ENCODE measurements around the gene TBC1D9. TPM values are rescaled to one million over a fixed set of nuclear protein-coding genes. Genes with fewer than 3 reads are reported as not detected.

Gene TBC1D9
- total RNA-seq, 1 donor from 2014 or later, result 76.6 TPM

GRCh38 chr4:140644470-140645185, 111.6 kb downstream of the TBC1D9 start:
- no peak for DNase-seq

- DNase-seq, result no peak
Measured at GRCh38 chr4:140643571-140644055, 112.6 kb downstream of the TBC1D9 start.

GRCh38 chr4:140642674-140643437, 113.3 kb downstream of the TBC1D9 start:
- no peak for DNase-seq

DNA sequence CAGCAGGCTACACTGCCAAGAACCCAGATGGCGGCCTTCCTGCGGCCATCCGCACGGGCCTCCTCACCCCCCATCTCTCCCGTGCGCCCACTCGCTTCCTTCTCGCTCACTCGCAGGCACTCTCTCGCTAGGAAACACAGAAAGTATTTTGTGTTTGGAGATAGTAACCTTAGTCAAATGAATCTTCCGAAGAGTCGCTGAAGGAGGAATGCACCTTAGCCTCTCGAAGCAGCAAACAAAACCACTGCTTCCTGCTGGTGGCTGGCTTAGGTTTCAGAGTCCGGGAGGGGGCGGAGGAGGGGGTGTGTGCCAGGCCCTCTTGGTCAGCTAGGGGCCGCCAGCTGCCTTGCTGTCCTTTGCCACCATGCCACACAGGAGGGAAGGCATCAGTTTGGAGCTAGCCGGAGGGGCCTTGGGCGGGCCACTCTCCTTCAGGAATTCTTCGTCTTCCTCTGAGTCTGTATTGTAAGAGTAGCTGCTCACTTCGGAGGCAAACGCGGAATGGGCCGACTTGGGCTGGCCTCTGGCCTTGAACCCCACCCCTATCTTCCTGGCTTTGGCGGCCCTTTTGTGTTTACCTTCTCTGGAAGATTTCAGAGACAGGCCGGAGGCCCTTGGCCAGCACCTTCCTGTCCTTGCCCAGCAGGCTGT, 114.3 kb downstream of the TBC1D9 start:
- no peak for DNase-seq

DNA sequence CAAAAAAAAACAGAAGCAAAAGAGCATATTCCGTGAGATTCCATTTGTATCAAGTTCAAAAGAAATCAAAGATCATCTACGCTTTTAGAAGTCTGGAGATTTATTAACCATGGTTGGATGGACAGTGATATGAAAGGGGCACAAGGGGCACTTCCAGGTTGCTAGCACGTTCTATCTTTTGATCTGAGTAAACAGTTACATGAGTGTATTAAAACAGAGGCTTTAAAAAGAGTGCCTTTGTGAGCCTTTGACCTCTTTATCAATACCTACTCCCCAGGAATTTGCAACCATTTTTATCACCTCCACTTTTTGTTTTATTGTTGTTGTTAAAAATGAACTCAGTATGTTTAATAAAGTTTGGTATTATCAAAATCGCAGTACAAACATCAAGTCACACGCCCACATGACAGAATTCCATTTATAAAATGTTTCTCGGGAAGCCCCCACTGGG, 115.1 kb downstream of the TBC1D9 start:
- DNase-seq, result no peak

DNA sequence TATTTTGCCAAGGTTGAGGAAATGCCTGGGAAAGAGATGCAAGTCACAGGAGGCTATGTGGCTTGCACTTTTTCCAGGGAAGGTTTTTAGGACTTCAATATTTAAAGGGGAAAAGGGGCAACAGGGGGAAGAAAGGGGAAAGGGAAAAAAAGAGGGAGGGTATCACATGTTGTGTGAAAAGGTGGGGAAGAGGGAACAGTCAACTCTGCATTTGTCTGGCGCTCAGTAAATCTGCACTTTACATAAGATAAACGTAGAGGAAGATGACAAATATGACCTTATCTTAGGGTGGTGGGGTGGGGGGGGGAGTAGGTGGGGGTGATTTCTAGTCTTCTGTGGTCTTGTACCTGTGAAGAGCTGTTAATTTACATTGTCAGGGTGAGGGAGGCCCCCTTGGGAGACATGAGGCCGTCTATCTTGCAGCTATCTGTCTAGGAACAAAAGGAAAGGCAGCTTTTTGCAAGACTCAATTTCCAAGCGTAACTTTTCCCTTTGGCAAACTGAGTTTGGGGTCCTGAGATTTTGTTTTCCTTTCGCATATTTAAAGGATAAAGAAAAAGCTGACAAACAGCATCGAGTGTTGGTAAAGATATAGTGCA, 115.9 kb downstream of the TBC1D9 start:
- DNase-seq, result no peak

DNA sequence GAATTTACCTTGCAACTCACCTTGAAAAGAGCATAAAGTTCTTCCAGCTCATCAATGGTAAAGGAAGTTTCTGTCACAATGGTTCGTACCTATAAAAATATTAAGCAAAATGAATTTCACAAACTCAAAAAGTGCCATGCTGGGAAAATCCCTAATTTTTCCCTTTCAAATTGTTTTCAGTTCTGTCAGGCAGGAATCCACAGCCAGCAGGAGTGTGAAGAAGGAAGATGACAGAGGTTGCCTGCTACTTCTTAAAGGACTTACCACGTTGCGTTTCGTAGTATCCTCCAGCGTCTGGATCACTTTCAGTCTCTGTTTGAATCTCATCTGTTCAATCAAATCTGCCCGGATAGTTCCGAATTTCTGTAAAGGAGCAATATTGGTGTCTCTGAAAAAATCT, 117.1 kb downstream of the TBC1D9 start:
- no peak for DNase-seq

DNA sequence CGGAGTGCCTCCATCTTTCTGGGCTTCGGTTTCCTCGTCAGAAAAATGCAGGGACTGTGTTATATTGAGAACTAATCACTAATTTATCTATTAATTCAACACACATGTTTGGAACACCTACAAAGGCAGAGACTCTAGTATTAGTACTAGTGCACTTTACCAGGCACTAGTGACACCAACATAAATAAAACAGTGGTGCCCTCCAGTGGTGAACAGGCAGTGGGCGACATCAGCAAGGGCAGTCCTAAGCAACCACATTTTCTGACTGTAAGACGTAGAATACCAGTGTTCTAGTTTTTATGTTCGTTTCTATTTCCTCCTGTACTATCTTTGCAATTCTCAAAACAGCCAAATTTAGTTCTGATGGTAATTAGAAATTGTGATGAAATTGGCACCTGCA, 118.3 kb downstream of the TBC1D9 start:
- peak; percentile 56 for DNase-seq

DNA sequence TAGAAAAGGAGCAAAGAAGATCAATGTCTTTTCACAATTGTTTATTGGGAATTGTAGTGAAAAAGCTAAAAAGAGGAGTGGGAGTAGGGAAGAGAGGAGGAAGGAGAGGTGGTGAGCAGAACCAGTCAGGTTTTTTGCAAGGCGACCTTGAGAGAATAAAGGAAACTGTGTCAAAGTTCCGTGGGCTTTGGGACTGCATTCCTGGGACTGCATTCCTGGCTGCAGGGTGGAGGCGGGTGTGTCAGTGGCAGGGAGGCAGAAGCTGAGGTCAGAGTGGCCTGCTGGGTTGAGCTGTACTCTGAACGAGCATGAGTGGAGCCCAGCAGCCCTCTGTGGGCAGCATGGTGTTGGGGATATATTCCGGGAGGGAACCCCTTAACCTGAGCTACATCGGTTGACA, 120.6 kb downstream of the TBC1D9 start:
- peak; percentile 10 for DNase-seq

- DNase-seq, result no peak
Measured at GRCh38 chr4:140633951-140634350, 122.2 kb downstream of the TBC1D9 start.

DNA sequence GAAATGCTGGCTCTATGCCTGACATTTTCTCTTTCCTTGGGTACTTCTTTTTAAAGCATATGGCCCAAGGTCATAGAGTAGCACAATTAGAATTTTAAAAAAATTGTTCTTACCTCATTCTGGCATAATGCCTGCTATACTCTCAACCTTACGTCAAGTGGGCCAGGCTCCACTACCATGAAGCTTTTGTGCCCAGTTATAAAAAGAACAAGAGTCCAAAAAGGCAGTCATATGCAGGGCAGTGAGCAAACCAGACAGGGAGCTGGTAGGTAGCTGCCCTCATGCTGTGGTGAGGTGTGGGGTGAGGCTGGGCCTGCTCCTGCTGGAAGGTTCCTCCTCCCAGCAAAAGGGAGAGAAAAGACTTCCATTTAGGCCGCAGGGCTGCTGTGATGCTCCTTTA, 123.1 kb downstream of the TBC1D9 start:
- no peak for DNase-seq

GRCh38 chr4:140630246-140630645, 125.9 kb downstream of the TBC1D9 start:
- no peak for DNase-seq

- DNase-seq, result no peak
Measured at GRCh38 chr4:140628016-140628415, 128.2 kb downstream of the TBC1D9 start.

- peak; percentile 50 for DNase-seq
Measured at GRCh38 chr4:140626661-140627376, 129.4 kb downstream of the TBC1D9 start.

DNA sequence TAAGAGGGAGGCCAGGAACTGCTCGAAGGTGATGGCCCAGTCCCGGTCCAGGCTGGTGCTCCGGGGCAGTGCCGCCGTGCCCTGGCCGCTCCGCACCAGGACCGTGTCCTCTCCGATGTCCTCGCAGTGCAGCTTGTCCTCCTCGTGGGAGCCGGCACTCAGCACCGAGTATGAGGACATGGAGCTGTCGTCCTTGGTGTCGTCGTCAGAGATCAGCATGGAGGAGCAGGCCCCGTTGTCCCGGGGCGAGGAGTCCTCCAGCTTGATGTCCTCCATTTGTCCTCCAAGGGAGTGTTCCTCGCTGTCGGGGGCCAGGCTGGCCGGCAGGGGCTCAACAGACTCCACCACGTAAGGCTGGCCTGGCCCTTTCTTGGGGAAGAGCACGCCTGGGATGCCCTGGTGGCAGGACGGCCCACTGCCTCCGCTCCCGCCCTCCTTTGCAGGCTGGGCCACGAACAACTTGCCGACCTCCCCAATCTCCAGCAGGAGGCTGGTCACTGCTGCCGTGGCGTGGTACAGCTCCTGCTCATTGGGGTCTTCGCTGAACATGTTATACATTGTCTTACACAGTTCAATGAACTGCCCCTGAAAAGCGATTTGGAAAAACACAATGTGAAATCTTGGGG, 133.7 kb downstream of the TBC1D9 start:
- no peak for DNase-seq

GRCh38 chr4:140621161-140621560, 135.0 kb downstream of the TBC1D9 start:
- no peak for DNase-seq

GRCh38 chr4:140617499-140618248, 138.5 kb downstream of the TBC1D9 start:
- peak; percentile 22 for DNase-seq

DNA sequence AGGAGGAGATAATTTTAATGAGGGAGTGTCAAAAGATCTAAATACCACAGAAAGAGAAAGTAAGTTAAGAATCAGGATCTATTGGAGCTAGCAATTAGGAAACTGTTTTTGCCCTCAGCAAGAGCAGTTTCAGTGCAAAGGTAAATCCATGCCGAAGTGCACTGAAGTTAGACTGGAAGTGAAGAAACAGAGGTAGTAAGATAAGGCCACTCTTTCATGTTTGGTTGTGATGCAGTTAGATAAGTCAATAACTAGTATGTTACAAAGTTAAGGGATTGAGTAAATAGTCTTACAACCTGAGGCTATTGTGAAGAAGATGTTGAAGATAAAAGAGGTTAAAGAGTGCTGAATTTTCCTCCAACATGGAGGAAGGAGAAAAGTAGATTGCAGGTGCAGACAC, 140.7 kb downstream of the TBC1D9 start:
- DNase-seq, result no peak

- DNase-seq, result no peak
Measured at GRCh38 chr4:140612357-140612756, 143.8 kb downstream of the TBC1D9 start.

- DNase-seq, result no peak
Measured at GRCh38 chr4:140611854-140612253, 144.3 kb downstream of the TBC1D9 start.

Data from dermis blood vessel endothelial cell (primary cell).